GM12892 (cell line): Measurements from ENCODE around the gene P2RY12.

Experiments
- POLR2A ChIP-seq: IDR thresholded peaks from 2 replicates; pipeline ENCODE4 v1.6.1; 2011; ENCODE audit warnings: low read depth, low read length, control low read depth
- POLR2AphosphoS5 ChIP-seq: IDR thresholded peaks from 2 replicates; pipeline ENCODE4 v1.6.1; 2011; ENCODE audit warnings: low read depth, low read length, control low read depth

DNA sequence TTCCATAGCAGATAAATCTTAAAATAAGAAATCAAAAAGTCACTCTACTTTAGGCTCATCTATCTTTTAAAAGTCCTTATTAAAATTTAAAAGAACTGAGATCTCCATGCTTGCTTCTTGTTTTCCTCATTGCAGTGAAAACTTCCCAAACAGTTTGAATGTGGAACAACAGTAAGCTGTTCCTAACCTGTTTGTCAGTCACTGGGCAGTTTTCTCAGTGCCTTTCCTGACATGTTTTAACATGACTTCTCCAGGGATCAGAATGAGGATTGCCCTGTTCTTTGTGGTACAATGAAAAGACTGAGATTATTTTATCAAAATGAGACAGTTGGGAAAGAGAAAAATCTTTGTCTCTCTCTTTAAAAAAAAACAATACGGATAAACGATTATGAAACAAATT lies 68.7 kb downstream of the P2RY12 start:
- TF ChIP-seq POLR2A (no peak), POLR2AphosphoS5 (no peak)
